ENCODE measurements around the gene NSUN6.

The NSUN6 gene

DNA sequence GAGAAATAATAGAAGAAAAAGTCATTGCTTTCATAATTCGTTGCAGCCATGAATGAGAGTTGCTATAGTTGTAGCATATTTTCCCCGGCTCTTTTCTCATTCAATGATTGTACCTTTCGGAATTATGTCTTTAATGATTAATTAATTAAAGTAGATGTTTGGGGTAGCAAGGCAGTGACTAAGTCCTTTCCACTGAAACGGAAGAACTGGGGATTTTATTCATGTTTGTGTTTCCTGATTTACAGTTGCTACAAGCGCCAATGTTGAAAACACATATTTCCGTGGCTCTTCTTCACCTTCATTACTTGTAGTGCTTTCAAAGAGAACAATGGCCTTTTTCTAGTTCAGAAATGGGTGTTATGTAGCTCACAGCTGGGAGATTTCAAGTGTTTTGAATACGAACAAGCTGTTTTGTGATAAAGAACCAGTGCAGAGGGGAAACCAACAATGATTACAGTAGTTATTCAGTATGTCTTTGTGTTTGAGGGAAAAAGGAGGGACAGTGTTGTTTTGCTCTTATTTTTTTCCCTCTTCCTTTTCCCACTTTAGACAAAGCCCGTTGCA lies 153.5 kb downstream of the NSUN6 start:
- no peak for DNase-seq

Data from femur (tissue), 1 donor.